Mucosa of stomach (tissue), 1 donor: ENCODE results near the gene DNER.
"Not testable (repeated sequence)": the region's sequence is repeated elsewhere in the genome, so short reads cannot be mapped to it uniquely, and the experiment has no call there.

Experiments
- H3K27me3 ChIP-seq: one replicate; pipeline ENCODE4 v1.7.0; 2013; ENCODE audit warnings: mild to moderate bottlenecking, low read length; ENCODE audit not compliant: control insufficient read depth, insufficient read depth
- H3K36me3 ChIP-seq: one replicate; pipeline ENCODE4 v1.7.0; 2013; ENCODE audit warnings: low read length; ENCODE audit not compliant: control insufficient read depth, insufficient read depth
- H3K4me1 ChIP-seq: one replicate; pipeline ENCODE4 v1.7.0; 2013; ENCODE audit warnings: mild to moderate bottlenecking, low read length; ENCODE audit not compliant: control insufficient read depth, insufficient read depth
- H3K4me3 ChIP-seq: one replicate; pipeline ENCODE4 v1.7.0; 2013; ENCODE audit warnings: low read length
- H3K9ac ChIP-seq: one replicate; pipeline ENCODE4 v1.7.0; 2013; ENCODE audit warnings: mild to moderate bottlenecking, low read length, moderate library complexity
- H3K9me3 ChIP-seq: one replicate; pipeline ENCODE4 v1.7.0; 2013; ENCODE audit warnings: mild to moderate bottlenecking, low read length, moderate library complexity; ENCODE audit not compliant: control insufficient read depth
- donor health status: Pancreatic carcinoma.

DNER gene

DNA sequence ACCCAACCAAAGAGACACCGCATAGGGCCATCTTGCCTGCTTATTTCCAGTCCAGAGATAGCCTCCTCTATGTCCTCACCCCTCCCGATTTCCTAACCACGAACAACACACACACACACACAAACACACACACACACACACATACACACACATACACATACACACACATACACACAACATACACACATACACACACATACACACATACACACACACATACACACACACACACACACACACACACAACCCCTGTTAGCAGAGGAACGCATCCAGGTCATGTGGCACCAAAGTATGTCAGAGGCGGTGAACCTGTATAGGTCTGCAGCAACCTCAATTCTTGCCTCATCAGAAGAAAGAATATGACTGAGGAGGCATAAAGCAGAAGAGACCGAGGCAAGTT is 18.5 kb upstream of the DNER start:
- H3K36me3 ChIP-seq = no peaks in the 10 kb centered on the region
- no peak overlapping the region for H3K4me3 ChIP-seq
- H3K4me1 ChIP-seq = no peaks in the 10 kb centered on the region
- no peak overlapping the region for H3K9ac ChIP-seq
- H3K27me3 ChIP-seq = no peaks in the 10 kb centered on the region
- no peaks in the 10 kb centered on the region for H3K9me3 ChIP-seq

GRCh38 chr2:229731916-229732315 is 17.6 kb upstream of the DNER start:
- Histone ChIP-seq H3K4me3 (no peak overlapping the region), H3K9ac (no peak overlapping the region), H3K27me3 (no peaks in the 10 kb centered on the region), H3K4me1 (no peaks in the 10 kb centered on the region), H3K36me3 (no peaks in the 10 kb centered on the region), H3K9me3 (no peaks in the 10 kb centered on the region)

DNA sequence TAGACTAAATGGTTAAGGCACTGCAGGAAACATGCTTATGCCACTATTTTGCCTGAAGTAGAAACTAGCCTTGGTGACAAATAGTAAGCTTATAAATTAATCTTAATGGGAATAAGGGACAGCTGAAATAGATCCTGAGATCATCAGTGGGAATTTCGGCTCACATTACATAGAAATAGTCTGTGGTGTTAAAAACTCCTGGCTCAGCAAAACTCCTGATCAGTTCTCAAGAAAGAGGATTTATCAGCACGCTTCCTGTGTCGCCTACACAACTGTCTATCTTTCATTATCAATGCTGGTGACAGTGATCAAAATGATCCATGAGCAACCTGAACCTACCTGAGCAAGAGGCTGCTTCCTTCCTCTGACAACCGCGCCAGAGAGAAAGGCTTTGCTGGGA is 17.0 kb upstream of the DNER start:
- Histone ChIP-seq H3K9ac (no peak overlapping the region), H3K4me3 (no peak overlapping the region), H3K9me3 (no peaks in the 10 kb centered on the region), H3K4me1 (no peaks in the 10 kb centered on the region), H3K36me3 (no peaks in the 10 kb centered on the region), H3K27me3 (no peaks in the 10 kb centered on the region)

- H3K4me1 ChIP-seq = no peaks in the 10 kb centered on the region
- H3K36me3 ChIP-seq = no peaks in the 10 kb centered on the region
- H3K4me3 ChIP-seq = no peak overlapping the region
- H3K9ac ChIP-seq = no peak overlapping the region
- no peaks in the 10 kb centered on the region for H3K27me3 ChIP-seq
- no peaks in the 10 kb centered on the region for H3K9me3 ChIP-seq
These were observed 14.0 kb upstream of the DNER start for GRCh38 chr2:229728370-229728769.

DNA sequence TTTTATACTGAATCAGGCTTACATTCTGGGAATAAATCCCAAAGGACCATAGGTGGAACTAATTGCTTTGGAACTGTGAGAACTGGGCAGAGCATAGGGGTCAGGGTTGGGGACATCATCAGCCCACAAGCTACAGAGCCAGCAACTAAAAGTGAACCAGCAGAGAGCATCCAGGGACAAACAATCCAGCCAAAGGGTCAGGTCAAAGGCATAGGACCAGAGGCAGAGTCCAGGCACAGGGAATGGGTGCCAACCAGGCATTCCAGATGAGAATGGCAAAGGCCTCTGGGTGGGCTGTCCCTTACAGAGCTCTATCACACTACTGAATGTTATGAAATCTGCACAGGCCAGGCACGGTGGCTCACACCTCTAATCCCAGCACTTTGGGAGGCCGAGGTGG is 12.3 kb upstream of the DNER start:
- Histone ChIP-seq H3K4me1 (no peaks in the 10 kb centered on the region), H3K9me3 (no peaks in the 10 kb centered on the region), H3K9ac (no peak overlapping the region), H3K4me3 (no peak overlapping the region), H3K36me3 (no peaks in the 10 kb centered on the region), H3K27me3 (no peaks in the 10 kb centered on the region)

DNA sequence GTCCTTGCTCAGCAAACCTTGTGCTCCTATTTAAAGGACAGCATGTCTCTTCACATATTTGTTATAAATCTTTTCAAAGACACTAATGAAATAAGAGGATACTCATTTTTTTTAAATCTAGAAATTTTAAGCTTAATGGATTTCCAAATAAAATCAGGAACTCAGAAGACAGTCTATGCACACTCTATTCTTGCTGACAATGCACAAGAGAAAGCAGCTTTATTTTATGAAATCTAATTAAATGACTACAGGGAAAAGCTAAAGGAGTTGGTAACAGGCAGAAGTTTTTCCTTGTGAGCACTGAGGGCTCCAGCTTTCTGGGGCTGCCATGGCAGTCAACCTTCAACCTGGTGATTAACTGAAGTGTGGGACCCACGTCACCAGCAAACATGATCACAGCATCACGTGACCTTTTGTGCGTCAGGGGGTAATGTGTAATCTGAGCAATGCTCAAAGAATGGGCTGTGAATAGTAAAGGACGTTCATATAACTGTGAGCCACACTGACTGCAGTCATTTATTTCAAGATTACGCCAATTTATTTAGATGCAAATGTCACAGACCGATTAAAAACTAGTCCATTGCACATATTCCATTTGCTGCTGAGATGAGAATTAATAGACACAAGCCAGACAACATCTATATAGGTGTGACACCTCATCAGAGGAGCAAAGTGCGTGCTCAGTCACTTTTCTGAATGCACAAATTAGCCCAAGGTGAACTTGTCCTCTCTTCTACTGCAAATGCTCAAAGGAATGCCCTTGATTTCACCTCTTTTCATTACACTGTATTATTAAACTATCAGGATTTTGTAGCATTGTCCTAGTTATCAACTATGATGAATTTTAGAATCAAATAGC is 11.6 kb upstream of the DNER start:
- no peak overlapping the region for H3K9ac ChIP-seq
- no peaks in the 10 kb centered on the region for H3K36me3 ChIP-seq
- H3K27me3 ChIP-seq = no peaks in the 10 kb centered on the region
- no peaks in the 10 kb centered on the region for H3K9me3 ChIP-seq
- no peaks in the 10 kb centered on the region for H3K4me1 ChIP-seq
- H3K4me3 ChIP-seq = no peak overlapping the region

DNA sequence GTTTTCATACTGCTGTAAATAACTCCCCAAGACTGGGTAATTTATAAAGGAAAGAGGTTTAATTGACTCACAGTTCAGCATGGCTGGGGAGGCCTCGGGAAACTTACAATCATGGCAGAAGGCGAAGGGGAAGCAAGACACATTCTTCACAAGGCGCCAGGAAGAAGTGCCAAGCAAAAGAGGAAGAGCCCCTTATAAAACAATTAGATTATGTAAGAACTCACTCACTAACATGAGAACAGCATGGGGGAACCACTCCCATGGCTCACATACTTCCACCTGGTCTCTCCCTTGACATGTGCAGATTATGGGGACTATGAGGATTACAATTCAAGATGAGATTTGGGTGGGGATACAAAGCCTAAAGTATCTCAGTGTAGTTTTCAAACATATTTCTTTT is 8.8 kb upstream of the DNER start:
- H3K27me3 ChIP-seq, H3K4me3 ChIP-seq, H3K9me3 ChIP-seq, H3K4me1 ChIP-seq, H3K36me3 ChIP-seq, H3K9ac ChIP-seq: not testable (repeated sequence)

DNA sequence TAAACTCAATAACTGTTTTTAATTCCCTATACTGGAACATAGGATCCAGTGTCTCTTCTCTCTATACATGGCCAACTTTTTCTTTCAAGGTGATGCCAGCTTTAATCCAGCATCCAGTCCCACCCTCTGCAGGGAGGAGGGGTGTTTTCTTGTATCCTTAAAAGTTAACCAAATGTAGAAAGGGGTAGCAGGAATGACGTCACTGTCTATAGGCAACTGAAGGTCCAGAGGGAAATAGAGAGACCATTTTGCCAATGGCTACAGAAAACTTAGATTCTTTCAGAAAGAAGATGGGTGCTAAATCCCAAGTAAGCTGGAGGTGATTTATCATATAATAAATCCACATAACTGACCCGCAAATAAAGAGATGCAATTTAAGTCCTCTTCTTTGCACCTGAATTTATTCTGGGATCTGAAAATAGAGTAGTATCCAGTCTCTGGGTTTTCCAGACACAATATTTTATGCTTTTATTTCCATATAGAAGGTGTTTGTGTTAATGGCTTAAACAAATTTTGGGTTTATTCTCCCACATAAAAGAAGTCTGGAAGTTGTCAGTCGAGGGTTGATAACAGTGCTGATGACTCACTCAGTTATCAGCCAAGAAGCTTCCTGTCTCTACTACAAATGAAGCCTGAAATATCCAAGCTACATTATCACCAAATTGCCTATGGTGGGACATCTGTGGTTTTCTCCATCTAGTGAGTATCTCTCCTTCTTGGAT is 5.7 kb upstream of the DNER start:
- H3K9ac ChIP-seq = no peak overlapping the region
- no peak overlapping the region for H3K4me3 ChIP-seq
- H3K4me1 ChIP-seq = no peaks in the 10 kb centered on the region
- H3K27me3 ChIP-seq = no peaks in the 10 kb centered on the region
- H3K36me3 ChIP-seq = no peaks in the 10 kb centered on the region
- H3K9me3 ChIP-seq = no peaks in the 10 kb centered on the region

DNA sequence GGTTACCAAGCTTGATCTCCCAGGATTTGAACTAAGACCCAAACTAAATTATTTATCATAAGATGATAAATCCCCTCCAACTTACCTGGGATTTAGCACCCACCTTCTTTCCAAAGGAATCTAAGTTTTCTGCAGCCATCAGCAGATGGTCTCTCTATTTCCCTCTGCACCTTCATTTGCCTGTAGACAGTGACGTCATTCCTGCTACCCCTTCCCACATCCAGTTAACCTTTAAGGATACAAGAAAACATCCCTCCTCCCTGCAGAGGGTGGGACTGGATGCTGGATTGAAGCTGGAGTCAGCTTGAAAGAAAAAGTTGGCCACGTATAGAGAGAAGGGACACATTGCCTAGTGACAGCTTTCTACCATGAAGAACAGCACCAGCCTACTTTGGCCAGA is 3.7 kb upstream of the DNER start:
- H3K4me3 ChIP-seq = no peak overlapping the region
- no peak overlapping the region for H3K9ac ChIP-seq
- H3K9me3 ChIP-seq = no peaks in the 10 kb centered on the region
- H3K36me3 ChIP-seq = no peaks in the 10 kb centered on the region
- H3K4me1 ChIP-seq = peaks cover 6% of the 10 kb centered on the region
- peaks cover 14% of the 10 kb centered on the region for H3K27me3 ChIP-seq

DNA sequence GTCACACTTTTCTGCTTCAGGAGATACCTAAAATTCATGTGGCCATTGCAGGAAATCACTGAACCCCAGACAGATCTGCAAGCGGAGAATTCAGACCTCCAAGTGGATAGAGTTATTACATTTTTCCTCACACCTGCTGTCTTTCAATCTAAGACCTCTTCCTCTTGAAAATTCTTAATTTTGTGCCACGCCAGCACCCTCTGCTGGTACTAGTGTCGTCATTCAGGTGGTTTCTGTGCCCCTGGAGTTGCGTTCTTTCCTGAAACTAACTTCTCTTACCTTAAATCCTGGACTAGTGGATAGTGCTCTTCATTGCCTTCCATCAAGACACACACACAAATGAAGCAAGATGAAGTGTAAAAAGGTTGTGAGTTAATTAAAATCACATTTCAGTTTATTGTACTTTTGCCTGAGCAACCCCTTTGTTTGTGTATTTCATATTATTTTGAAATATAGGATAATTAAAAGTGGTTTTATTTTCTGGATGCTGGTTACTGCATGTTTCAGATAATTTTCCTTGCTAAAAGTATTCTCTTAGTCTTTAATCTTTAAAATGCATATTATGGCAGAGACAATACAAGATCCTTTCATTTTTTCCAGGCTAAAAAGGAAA is 1.6 kb upstream of the DNER start:
- H3K9me3 ChIP-seq = no peaks in the 10 kb centered on the region
- H3K4me3 ChIP-seq = no peak overlapping the region
- no peak overlapping the region for H3K9ac ChIP-seq
- H3K4me1 ChIP-seq = peaks cover 6% of the 10 kb centered on the region
- H3K27me3 ChIP-seq = peaks cover 28% of the 10 kb centered on the region
- H3K36me3 ChIP-seq = no peaks in the 10 kb centered on the region

DNA sequence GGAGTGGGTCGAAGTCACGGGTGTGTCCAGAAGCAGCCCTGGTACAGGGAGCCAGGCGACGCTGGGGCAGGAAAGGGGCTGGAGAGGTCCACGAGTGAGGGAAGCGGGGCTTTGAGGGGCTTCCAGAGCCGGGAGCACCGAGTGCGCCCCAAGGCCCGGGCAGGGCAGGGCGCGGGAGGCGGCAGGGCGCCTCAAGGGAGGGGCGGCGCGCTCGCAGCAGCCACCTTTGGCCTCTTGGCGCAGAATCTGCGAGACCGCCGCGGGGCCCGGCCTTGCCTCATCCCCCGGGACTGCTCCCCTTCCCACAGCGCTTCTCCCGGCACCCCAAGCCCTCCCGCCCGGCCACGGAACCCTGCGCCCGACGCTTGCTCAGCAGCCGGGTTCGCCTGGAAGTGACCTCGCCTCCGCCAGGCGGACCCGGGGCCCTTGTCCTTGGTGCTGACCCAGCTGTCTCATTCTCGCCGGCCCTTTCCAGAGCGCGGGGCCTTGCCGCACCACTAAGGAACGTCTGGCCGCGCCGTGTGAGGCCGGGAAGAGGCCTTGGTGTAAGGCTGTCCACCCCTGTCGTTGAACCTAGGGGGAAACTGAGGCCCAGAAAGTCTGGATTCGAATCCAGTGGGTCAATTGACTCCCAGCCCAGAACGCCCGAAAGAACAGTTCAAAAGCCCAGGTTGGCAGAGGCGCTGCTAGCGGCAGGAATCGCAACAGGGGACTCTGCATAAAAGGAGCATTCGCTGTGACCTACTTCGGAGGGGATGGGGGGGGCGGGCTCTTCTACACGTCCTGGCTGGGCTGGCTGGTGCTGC is 584 bp upstream of the DNER start:
- no peaks in the 10 kb centered on the region for H3K9me3 ChIP-seq
- H3K36me3 ChIP-seq = no peaks in the 10 kb centered on the region
- no peak overlapping the region for H3K9ac ChIP-seq
- peaks cover 29% of the 10 kb centered on the region for H3K27me3 ChIP-seq
- H3K4me1 ChIP-seq = peaks cover 6% of the 10 kb centered on the region
- no peak overlapping the region for H3K4me3 ChIP-seq
